WTC11 (cell line): ENCODE data around the gene GGCT. TPM values are rescaled to one million over a fixed set of nuclear protein-coding genes. Genes with fewer than 3 reads are reported as not detected.

Experiments used
- ESRRA ChIP-seq: sonication (generic); formaldehyde crosslinking; IDR thresholded peaks from 2 replicates; pipeline ENCODE4 v1.8.1; 2022; ENCODE audit warnings: mild to moderate bottlenecking, missing genetic modification reagents, borderline replicate concordance
- ETV6 ChIP-seq: sonication (generic); formaldehyde crosslinking; IDR thresholded peaks from 2 replicates; pipeline ENCODE4 v1.8.1; 2022; ENCODE audit warnings: mild to moderate bottlenecking, missing genetic modification reagents
- FOXJ3 ChIP-seq: sonication (generic); formaldehyde crosslinking; IDR thresholded peaks from 2 replicates; pipeline ENCODE4 v1.9.0; 2021; ENCODE audit warnings: missing genetic modification reagents, mild to moderate bottlenecking, borderline replicate concordance
- FOXK1 ChIP-seq: sonication (generic); formaldehyde crosslinking; IDR thresholded peaks from 2 replicates; pipeline ENCODE4 v1.8.0; 2022; ENCODE audit warnings: mild to moderate bottlenecking, moderate library complexity, missing genetic modification reagents
- FOXP1 ChIP-seq: sonication (generic); formaldehyde crosslinking; IDR thresholded peaks from 2 replicates; pipeline ENCODE4 v1.8.0; 2022; ENCODE audit warnings: missing genetic modification reagents, mild to moderate bottlenecking, moderate library complexity, borderline replicate concordance
- GRHL2 ChIP-seq: fragments of 250-450 bp; sonication (Bioruptor Pico); IDR thresholded peaks from 2 replicates; pipeline ENCODE4 v1.8.0; 2022; ENCODE audit warnings: mild to moderate bottlenecking, moderate library complexity; ENCODE audit not compliant: insufficient replicate concordance, severe bottlenecking
- GTF2I ChIP-seq: fragments of 250-450 bp; sonication (Bioruptor Pico); conservative IDR thresholded peaks from 2 replicates; pipeline ENCODE4 v1.4.0; 2021; ENCODE audit warnings: mild to moderate bottlenecking
- KAT7 ChIP-seq: sonication (generic); formaldehyde crosslinking; IDR thresholded peaks from 2 replicates; pipeline ENCODE4 v1.8.1; 2023; ENCODE audit warnings: missing genetic modification reagents, mild to moderate bottlenecking, borderline replicate concordance
- MXD4 ChIP-seq: fragments of 250-450 bp; sonication (Bioruptor Pico); IDR thresholded peaks from 2 replicates; pipeline ENCODE4 v1.8.0; 2021; ENCODE audit warnings: mild to moderate bottlenecking, moderate library complexity, borderline replicate concordance
- MYBL2 ChIP-seq: sonication (generic); formaldehyde crosslinking; IDR thresholded peaks from 2 replicates; pipeline ENCODE4 v1.8.1; 2023; ENCODE audit warnings: mild to moderate bottlenecking, moderate library complexity, missing genetic modification reagents
- NR1H2 ChIP-seq: sonication (generic); formaldehyde crosslinking; IDR thresholded peaks from 2 replicates; pipeline ENCODE4 v1.9.0; 2021; ENCODE audit warnings: mild to moderate bottlenecking, moderate library complexity, missing genetic modification reagents
- RELA ChIP-seq: sonication (generic); formaldehyde crosslinking; IDR thresholded peaks from 2 replicates; pipeline ENCODE4 v1.8.1; 2022; ENCODE audit warnings: missing genetic modification reagents, mild to moderate bottlenecking, borderline replicate concordance
- SOX15 ChIP-seq: fragments of 250-450 bp; sonication (Bioruptor Pico); IDR thresholded peaks from 2 replicates; pipeline ENCODE4 v1.9.0; 2021; ENCODE audit warnings: mild to moderate bottlenecking
- TEAD4 ChIP-seq: sonication (generic); formaldehyde crosslinking; IDR thresholded peaks from 2 replicates; pipeline ENCODE4 v1.8.0; 2022; ENCODE audit warnings: mild to moderate bottlenecking, missing genetic modification reagents
- ZBTB21 ChIP-seq: sonication (generic); formaldehyde crosslinking; IDR thresholded peaks from 2 replicates; pipeline ENCODE4 v1.8.1; 2023; ENCODE audit warnings: mild to moderate bottlenecking, missing genetic modification reagents, borderline replicate concordance
- ZNF138 ChIP-seq: sonication (generic); formaldehyde crosslinking; conservative IDR thresholded peaks from 2 replicates; pipeline ENCODE4 v1.8.1; 2022; ENCODE audit warnings: mild to moderate bottlenecking, moderate library complexity, missing genetic modification reagents
- ZNF416 ChIP-seq: fragments of 250-450 bp; sonication (Bioruptor Pico); IDR thresholded peaks from 2 replicates; pipeline ENCODE4 v1.9.0; 2021; ENCODE audit warnings: mild to moderate bottlenecking, inconsistent platforms
- ZNF671 ChIP-seq: fragments of 250-450 bp; sonication (Bioruptor Pico); IDR thresholded peaks from 2 replicates; pipeline ENCODE4 v1.8.0; 2021; ENCODE audit warnings: mild to moderate bottlenecking
- total RNA-seq: library from RNA; stranded (reverse); gene quantifications from 3 replicates; pipeline ENCODE4 v1.2.3, GENCODE V29; 2021
- TF ChIP-seq, protein P1 (sequence below): fragments of 250-450 bp; sonication (Bioruptor Pico); IDR thresholded peaks from 2 replicates; pipeline ENCODE4 v1.9.0; 2021; ENCODE audit warnings: moderate library complexity, mild to moderate bottlenecking, inconsistent platforms, borderline replicate concordance
- TF ChIP-seq, protein P2 (sequence below): sonication (generic); formaldehyde crosslinking; IDR thresholded peaks from 2 replicates; pipeline ENCODE4 v1.8.1; 2023; ENCODE audit warnings: mild to moderate bottlenecking, missing genetic modification reagents
- TF ChIP-seq, protein P3 (sequence below): fragments of 250-450 bp; sonication (Bioruptor Pico); IDR thresholded peaks from 2 replicates; pipeline ENCODE4 v1.9.0; 2021; ENCODE audit warnings: mild to moderate bottlenecking
- TF ChIP-seq, protein P4 (sequence below): fragments of 250-450 bp; sonication (Bioruptor Pico); IDR thresholded peaks from 2 replicates; pipeline ENCODE4 v1.9.0; 2021; ENCODE audit warnings: mild to moderate bottlenecking
- TF ChIP-seq, protein P5 (sequence below): fragments of 200-600 bp; IDR thresholded peaks from 2 replicates; pipeline ENCODE4 v1.8.0; 2022; ENCODE audit warnings: antibody characterized with exemption
- TF ChIP-seq, protein P6 (sequence below): sonication (generic); formaldehyde crosslinking; IDR thresholded peaks from 2 replicates; pipeline ENCODE4 v1.8.0; 2022; ENCODE audit warnings: mild to moderate bottlenecking, missing genetic modification reagents
- TF ChIP-seq, protein P7 (sequence below): sonication (generic); formaldehyde crosslinking; IDR thresholded peaks from 2 replicates; pipeline ENCODE4 v1.8.0; 2023; ENCODE audit warnings: missing genetic modification reagents
- TF ChIP-seq, protein P8 (sequence below): sonication (generic); formaldehyde crosslinking; IDR thresholded peaks from 2 replicates; pipeline ENCODE4 v1.8.0; 2022; ENCODE audit warnings: mild to moderate bottlenecking, missing genetic modification reagents

GGCT gene
- total RNA-seq, 1 experiment from 2014 or later: 95.4 TPM

DNA sequence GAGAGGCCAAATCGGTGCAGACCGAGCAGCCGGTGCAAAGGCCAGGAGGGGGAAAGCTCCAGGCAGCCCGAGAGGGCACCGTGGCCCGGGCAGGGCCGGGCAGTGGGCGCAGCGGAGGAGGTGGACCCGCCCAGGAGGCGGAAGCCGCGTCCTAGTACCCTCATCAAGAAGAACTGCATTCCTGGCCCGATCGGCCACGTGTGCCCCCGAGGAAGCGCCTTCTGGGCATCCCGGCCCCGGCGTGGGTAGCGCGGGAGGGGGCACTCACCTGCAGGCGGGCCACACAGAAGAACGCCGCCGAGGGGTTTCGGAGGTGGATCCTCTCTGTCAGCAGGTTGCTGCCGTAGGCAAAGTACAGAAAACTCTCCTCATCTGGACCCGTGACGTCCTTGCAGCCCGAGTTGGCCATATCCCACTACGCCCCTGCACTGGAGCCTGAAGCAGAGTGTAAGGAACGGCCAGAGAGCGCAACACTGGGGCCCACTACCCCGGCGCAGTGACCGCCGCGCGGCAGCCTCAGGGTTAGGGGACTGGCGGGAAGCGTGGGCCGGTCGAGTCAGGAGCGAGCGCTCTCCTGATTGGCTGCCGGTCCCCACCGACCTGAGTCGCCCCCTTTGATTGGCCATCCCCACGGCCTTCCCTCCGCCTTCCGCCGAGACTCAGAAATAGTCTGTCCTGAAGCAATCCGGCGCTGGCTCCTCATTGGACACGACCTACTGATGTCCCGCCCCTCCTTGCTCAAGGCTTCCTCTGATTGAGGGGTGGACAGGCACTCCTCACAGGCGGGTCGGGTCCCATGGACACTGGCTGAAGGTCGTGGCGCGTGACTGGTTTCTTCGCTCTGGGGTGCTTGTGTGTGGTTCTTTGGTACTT lies at the start of gene GGCT (continued):
- TF ChIP-seq GRHL2 (CRISPR knock-in tag) (no peak), ZNF138 (CRISPR knock-in tag) (no peak), GTF2I (CRISPR knock-in tag) (no peak), FOXJ3 (no peak), ZNF671 (CRISPR knock-in tag) (no peak), FOXK1 (CRISPR knock-in tag) (no peak; the same call in 1 of the 2 replicates), ZBTB21 (CRISPR knock-in tag) (0 out of 2 replicates have a peak, but pooled peaks have one; percentile 48), TEAD4 (CRISPR knock-in tag) (0 out of 2 replicates have a peak, but pooled peaks have one; percentile 5), ETV6 (CRISPR knock-in tag) (0 out of 2 replicates have a peak, but pooled peaks have one; percentile 26), ESRRA (CRISPR knock-in tag) (peak; percentile 84; the same call in 1 of the 2 replicates), KAT7 (CRISPR knock-in tag) (peak; percentile 26; the same call in 1 of the 2 replicates), RELA (CRISPR knock-in tag) (no peak; the same call in 1 of the 2 replicates), FOXP1 (CRISPR knock-in tag) (peak; percentile 91), MXD4 (CRISPR knock-in tag) (no peak), SOX15 (CRISPR knock-in tag) (no peak), MYBL2 (CRISPR knock-in tag) (0 out of 2 replicates have a peak, but pooled peaks have one; percentile 83), ZNF416 (CRISPR knock-in tag) (0 out of 2 replicates have a peak, but pooled peaks have one; percentile 15), NR1H2 (CRISPR knock-in tag) (peak; percentile 81; the same call in 1 of the 2 replicates)
- TF ChIP-seq, protein P1, sequence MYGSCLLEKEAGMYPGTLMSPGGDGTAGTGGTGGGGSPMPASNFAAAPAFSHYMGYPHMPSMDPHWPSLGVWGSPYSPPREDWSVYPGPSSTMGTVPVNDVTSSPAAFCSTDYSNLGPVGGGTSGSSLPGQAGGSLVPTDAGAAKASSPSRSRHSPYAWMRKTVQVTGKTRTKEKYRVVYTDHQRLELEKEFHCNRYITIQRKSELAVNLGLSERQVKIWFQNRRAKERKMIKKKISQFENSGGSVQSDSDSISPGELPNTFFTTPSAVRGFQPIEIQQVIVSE: no peak
- TF ChIP-seq, protein P2, sequence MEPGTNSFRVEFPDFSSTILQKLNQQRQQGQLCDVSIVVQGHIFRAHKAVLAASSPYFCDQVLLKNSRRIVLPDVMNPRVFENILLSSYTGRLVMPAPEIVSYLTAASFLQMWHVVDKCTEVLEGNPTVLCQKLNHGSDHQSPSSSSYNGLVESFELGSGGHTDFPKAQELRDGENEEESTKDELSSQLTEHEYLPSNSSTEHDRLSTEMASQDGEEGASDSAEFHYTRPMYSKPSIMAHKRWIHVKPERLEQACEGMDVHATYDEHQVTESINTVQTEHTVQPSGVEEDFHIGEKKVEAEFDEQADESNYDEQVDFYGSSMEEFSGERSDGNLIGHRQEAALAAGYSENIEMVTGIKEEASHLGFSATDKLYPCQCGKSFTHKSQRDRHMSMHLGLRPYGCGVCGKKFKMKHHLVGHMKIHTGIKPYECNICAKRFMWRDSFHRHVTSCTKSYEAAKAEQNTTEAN (CRISPR knock-in tag): peak; percentile 85
- TF ChIP-seq, protein P3, sequence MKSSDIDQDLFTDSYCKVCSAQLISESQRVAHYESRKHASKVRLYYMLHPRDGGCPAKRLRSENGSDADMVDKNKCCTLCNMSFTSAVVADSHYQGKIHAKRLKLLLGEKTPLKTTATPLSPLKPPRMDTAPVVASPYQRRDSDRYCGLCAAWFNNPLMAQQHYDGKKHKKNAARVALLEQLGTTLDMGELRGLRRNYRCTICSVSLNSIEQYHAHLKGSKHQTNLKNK (CRISPR knock-in tag): no peak
- TF ChIP-seq, protein P4, sequence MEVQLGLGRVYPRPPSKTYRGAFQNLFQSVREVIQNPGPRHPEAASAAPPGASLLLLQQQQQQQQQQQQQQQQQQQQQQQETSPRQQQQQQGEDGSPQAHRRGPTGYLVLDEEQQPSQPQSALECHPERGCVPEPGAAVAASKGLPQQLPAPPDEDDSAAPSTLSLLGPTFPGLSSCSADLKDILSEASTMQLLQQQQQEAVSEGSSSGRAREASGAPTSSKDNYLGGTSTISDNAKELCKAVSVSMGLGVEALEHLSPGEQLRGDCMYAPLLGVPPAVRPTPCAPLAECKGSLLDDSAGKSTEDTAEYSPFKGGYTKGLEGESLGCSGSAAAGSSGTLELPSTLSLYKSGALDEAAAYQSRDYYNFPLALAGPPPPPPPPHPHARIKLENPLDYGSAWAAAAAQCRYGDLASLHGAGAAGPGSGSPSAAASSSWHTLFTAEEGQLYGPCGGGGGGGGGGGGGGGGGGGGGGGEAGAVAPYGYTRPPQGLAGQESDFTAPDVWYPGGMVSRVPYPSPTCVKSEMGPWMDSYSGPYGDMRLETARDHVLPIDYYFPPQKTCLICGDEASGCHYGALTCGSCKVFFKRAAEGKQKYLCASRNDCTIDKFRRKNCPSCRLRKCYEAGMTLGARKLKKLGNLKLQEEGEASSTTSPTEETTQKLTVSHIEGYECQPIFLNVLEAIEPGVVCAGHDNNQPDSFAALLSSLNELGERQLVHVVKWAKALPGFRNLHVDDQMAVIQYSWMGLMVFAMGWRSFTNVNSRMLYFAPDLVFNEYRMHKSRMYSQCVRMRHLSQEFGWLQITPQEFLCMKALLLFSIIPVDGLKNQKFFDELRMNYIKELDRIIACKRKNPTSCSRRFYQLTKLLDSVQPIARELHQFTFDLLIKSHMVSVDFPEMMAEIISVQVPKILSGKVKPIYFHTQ (CRISPR knock-in tag): no peak
- TF ChIP-seq, protein P5, sequence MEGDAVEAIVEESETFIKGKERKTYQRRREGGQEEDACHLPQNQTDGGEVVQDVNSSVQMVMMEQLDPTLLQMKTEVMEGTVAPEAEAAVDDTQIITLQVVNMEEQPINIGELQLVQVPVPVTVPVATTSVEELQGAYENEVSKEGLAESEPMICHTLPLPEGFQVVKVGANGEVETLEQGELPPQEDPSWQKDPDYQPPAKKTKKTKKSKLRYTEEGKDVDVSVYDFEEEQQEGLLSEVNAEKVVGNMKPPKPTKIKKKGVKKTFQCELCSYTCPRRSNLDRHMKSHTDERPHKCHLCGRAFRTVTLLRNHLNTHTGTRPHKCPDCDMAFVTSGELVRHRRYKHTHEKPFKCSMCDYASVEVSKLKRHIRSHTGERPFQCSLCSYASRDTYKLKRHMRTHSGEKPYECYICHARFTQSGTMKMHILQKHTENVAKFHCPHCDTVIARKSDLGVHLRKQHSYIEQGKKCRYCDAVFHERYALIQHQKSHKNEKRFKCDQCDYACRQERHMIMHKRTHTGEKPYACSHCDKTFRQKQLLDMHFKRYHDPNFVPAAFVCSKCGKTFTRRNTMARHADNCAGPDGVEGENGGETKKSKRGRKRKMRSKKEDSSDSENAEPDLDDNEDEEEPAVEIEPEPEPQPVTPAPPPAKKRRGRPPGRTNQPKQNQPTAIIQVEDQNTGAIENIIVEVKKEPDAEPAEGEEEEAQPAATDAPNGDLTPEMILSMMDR: no peak
- TF ChIP-seq, protein P6, sequence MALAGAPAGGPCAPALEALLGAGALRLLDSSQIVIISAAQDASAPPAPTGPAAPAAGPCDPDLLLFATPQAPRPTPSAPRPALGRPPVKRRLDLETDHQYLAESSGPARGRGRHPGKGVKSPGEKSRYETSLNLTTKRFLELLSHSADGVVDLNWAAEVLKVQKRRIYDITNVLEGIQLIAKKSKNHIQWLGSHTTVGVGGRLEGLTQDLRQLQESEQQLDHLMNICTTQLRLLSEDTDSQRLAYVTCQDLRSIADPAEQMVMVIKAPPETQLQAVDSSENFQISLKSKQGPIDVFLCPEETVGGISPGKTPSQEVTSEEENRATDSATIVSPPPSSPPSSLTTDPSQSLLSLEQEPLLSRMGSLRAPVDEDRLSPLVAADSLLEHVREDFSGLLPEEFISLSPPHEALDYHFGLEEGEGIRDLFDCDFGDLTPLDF: no peak
- TF ChIP-seq, protein P7, sequence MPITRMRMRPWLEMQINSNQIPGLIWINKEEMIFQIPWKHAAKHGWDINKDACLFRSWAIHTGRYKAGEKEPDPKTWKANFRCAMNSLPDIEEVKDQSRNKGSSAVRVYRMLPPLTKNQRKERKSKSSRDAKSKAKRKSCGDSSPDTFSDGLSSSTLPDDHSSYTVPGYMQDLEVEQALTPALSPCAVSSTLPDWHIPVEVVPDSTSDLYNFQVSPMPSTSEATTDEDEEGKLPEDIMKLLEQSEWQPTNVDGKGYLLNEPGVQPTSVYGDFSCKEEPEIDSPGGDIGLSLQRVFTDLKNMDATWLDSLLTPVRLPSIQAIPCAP (CRISPR knock-in tag): peak; percentile 74; the same call in 1 of the 2 replicates
- TF ChIP-seq, protein P8, sequence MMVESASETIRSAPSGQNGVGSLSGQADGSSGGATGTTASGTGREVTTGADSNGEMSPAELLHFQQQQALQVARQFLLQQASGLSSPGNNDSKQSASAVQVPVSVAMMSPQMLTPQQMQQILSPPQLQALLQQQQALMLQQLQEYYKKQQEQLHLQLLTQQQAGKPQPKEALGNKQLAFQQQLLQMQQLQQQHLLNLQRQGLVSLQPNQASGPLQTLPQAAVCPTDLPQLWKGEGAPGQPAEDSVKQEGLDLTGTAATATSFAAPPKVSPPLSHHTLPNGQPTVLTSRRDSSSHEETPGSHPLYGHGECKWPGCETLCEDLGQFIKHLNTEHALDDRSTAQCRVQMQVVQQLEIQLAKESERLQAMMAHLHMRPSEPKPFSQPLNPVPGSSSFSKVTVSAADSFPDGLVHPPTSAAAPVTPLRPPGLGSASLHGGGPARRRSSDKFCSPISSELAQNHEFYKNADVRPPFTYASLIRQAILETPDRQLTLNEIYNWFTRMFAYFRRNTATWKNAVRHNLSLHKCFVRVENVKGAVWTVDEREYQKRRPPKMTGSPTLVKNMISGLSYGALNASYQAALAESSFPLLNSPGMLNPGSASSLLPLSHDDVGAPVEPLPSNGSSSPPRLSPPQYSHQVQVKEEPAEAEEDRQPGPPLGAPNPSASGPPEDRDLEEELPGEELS (CRISPR knock-in tag): peak; percentile 88
